Hematopoietic multipotent progenitor cell treated with erythropoietin and hydrocortisone succinate and interleukin-3 and kit ligand, for 4 days (in vitro differentiated cells): ENCODE measurements around the gene GRK5.

Source experiments
- DNase-seq: peaks from one replicate; pipeline ENCODE4 v3.0.0-alpha.2; 2015

The GRK5 gene

GRCh38 chr10:119323085-119324016, 116.0 kb downstream of the GRK5 start:
- DNase-seq, result no peak

GRCh38 chr10:119325131-119325530, 117.8 kb downstream of the GRK5 start:
- no peak for DNase-seq

GRCh38 chr10:119326167-119326566, 118.8 kb downstream of the GRK5 start:
- DNase-seq, result no peak

GRCh38 chr10:119327096-119327745, 119.8 kb downstream of the GRK5 start:
- DNase-seq, result no peak

GRCh38 chr10:119328223-119328622, 120.9 kb downstream of the GRK5 start:
- no peak for DNase-seq

GRCh38 chr10:119330342-119330741, 123.0 kb downstream of the GRK5 start:
- no peak for DNase-seq

- DNase-seq, result no peak
Observed at GRCh38 chr10:119331061-119331460, 123.7 kb downstream of the GRK5 start.

- no peak for DNase-seq
Observed at GRCh38 chr10:119333146-119333792, 125.9 kb downstream of the GRK5 start.

- DNase-seq, result no peak
Observed at GRCh38 chr10:119335671-119336353, 128.4 kb downstream of the GRK5 start.

GRCh38 chr10:119336599-119336998, 129.2 kb downstream of the GRK5 start:
- no peak for DNase-seq

GRCh38 chr10:119337223-119337622, 129.9 kb downstream of the GRK5 start:
- DNase-seq, result no peak

- no peak for DNase-seq
Observed at GRCh38 chr10:119337796-119338432, 130.5 kb downstream of the GRK5 start.

- no peak for DNase-seq
Observed at GRCh38 chr10:119339109-119339508, 131.7 kb downstream of the GRK5 start.

GRCh38 chr10:119340893-119341458, 133.6 kb downstream of the GRK5 start:
- no peak for DNase-seq

GRCh38 chr10:119341459-119342301, 134.3 kb downstream of the GRK5 start:
- DNase-seq, result peak; percentile 18

GRCh38 chr10:119342335-119342734, 135.0 kb downstream of the GRK5 start:
- no peak for DNase-seq

GRCh38 chr10:119343011-119343601, 135.7 kb downstream of the GRK5 start:
- no peak for DNase-seq

GRCh38 chr10:119344381-119344780, 137.0 kb downstream of the GRK5 start:
- DNase-seq, result no peak

- no peak for DNase-seq
Observed at GRCh38 chr10:119346095-119346832, 138.9 kb downstream of the GRK5 start.
